Astrocyte of the cerebellum (primary cell): Measurements from ENCODE around the gene GRAMD1C.
A peak's percentile ranks its signal among the peaks of the same experiment; 100 is the strongest.

Experiments
- DNase-seq: peaks from one replicate; pipeline ENCODE4 v3.0.0-alpha.2; 2011; ENCODE audit warnings: low read depth
- H3K4me3 ChIP-seq: 2 replicates; pipeline ENCODE4 v1.5.1; 2011; ENCODE audit warnings: mild to moderate bottlenecking, low read depth, low read length, moderate library complexity
- in situ Hi-C: cut with HindIII; loops from 2 replicates; pipeline ENCODE4 v1.10.0; 2017; ENCODE audit warnings: low sequenced_read_pairs
- TF ChIP-seq, protein P1 (sequence below): IDR thresholded peaks from 2 replicates; pipeline ENCODE4 v1.5.1; 2012; ENCODE audit warnings: low read length, low read depth, moderate library complexity, mild to moderate bottlenecking; ENCODE audit errors: missing control alignments

GRAMD1C gene

DNA sequence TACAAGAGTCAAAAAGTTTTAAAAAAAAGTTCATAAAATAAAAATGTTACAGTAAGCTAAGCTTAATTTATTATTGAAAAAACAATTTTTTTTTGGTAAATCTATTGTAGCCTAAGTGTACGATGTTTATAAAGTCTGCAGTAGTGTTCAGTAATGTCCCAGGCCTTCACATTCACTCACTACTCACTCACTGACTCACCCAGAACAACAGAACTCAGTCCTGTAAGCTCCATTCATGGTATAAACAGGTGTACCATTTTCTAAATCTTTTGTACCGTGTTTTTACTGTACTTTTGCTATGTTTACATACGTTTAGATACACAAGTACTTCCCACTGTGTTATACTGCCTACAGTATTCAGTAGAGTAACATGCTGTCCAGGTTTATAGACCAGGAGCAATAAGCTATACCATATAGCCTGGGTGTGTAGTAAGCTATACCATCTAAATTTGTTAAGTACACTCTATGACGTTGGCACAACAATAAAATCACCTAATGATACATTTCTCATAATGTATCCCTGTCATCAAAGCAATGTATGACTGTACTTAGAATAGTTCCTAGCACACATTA is 68.1 kb downstream of the GRAMD1C start:
- no peak for DNase-seq
- TF ChIP-seq, protein P1, sequence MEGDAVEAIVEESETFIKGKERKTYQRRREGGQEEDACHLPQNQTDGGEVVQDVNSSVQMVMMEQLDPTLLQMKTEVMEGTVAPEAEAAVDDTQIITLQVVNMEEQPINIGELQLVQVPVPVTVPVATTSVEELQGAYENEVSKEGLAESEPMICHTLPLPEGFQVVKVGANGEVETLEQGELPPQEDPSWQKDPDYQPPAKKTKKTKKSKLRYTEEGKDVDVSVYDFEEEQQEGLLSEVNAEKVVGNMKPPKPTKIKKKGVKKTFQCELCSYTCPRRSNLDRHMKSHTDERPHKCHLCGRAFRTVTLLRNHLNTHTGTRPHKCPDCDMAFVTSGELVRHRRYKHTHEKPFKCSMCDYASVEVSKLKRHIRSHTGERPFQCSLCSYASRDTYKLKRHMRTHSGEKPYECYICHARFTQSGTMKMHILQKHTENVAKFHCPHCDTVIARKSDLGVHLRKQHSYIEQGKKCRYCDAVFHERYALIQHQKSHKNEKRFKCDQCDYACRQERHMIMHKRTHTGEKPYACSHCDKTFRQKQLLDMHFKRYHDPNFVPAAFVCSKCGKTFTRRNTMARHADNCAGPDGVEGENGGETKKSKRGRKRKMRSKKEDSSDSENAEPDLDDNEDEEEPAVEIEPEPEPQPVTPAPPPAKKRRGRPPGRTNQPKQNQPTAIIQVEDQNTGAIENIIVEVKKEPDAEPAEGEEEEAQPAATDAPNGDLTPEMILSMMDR, result no peak
- in situ Hi-C loops, result no loop called here
- H3K4me3 ChIP-seq, result no peak overlapping the region

GRCh38 chr3:113908133-113908532 is 69.5 kb downstream of the GRAMD1C start:
- DNase-seq, result no peak
- TF ChIP-seq, protein P1, result no peak
- in situ Hi-C loops, result no loop called here
- no peak overlapping the region for H3K4me3 ChIP-seq

GRCh38 chr3:113910966-113911365 is 72.4 kb downstream of the GRAMD1C start:
- TF ChIP-seq, protein P1, result no peak
- in situ Hi-C loops, result no loop called here
- DNase-seq, result no peak
- H3K4me3 ChIP-seq, result no peak overlapping the region

- TF ChIP-seq, protein P1, result peak; percentile 68
- in situ Hi-C loops, result no loop called here
- no peak overlapping the region for H3K4me3 ChIP-seq
- peak; percentile 54 for DNase-seq
These were observed 74.1 kb downstream of the GRAMD1C start for GRCh38 chr3:113912552-113913236.

- DNase-seq, result no peak
- in situ Hi-C loops, result no loop called here
- no peak overlapping the region for H3K4me3 ChIP-seq
- TF ChIP-seq, protein P1, result no peak
These were observed 76.1 kb downstream of the GRAMD1C start for GRCh38 chr3:113914646-113915045.

DNA sequence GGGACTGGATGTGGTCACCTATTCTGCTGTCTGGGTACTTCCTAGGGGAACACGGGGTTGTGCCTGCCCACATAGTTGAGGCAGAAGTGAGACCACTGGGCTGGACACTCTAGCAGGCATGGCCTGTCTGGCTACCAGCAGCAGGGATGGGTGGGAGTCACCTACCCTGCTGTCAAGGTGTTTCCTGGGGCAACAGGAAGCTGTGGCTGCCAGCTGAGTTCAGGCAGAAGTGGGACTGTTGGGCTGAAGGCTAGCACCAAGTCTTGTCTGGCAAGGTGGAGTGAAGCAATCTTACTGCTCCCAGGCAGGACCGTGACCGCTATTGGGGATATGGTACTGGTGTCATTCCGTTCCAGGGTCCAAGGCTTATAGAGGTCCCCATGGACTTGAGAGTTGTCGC is 89.0 kb downstream of the GRAMD1C start:
- in situ Hi-C loops, result no loop called here
- no peak for DNase-seq
- TF ChIP-seq, protein P1, result no peak
- H3K4me3 ChIP-seq, result no peak overlapping the region
